HEK293 (cell line): Measurements from ENCODE around the gene AXDND1.
A peak's percentile ranks its signal among the peaks of the same experiment; 100 is the strongest.

Experiments
- CTCF ChIP-seq: fragments of 450-650 bp; formaldehyde crosslinking; IDR thresholded peaks from 2 replicates; pipeline ENCODE4 v1.5.1; 2016; ENCODE audit warnings: missing biosample characterization, missing genetic modification characterization
- GLI4 ChIP-seq: fragments of 450-650 bp; formaldehyde crosslinking; IDR thresholded peaks from 2 replicates; pipeline ENCODE4 v1.5.1; 2016; ENCODE audit warnings: missing biosample characterization, missing genetic modification characterization
- GLIS2 ChIP-seq: fragments of 450-650 bp; formaldehyde crosslinking; IDR thresholded peaks from 2 replicates; pipeline ENCODE4 v1.5.1; 2016; ENCODE audit warnings: missing biosample characterization, missing genetic modification characterization
- PATZ1 ChIP-seq: fragments of 450-650 bp; formaldehyde crosslinking; IDR thresholded peaks from 2 replicates; pipeline ENCODE4 v1.5.1; 2016; ENCODE audit warnings: missing biosample characterization, missing genetic modification characterization
- REPIN1 ChIP-seq: fragments of 450-650 bp; formaldehyde crosslinking; IDR thresholded peaks from 2 replicates; pipeline ENCODE4 v1.5.1; 2017; ENCODE audit warnings: missing biosample characterization, missing genetic modification characterization, low read depth
- ZBTB17 ChIP-seq: fragments of 450-650 bp; formaldehyde crosslinking; IDR thresholded peaks from 2 replicates; pipeline ENCODE4 v1.5.1; 2016; ENCODE audit warnings: missing biosample characterization, missing genetic modification characterization
- ZBTB8A ChIP-seq: fragments of 450-650 bp; formaldehyde crosslinking; IDR thresholded peaks from 2 replicates; pipeline ENCODE4 v1.5.1; 2016; ENCODE audit warnings: missing biosample characterization, missing genetic modification characterization
- ZFHX2 ChIP-seq: fragments of 450-650 bp; formaldehyde crosslinking; conservative IDR thresholded peaks from 2 replicates; pipeline ENCODE4 v1.5.1; 2016; ENCODE audit warnings: missing biosample characterization, missing genetic modification characterization
- ZFP37 ChIP-seq: fragments of 450-650 bp; formaldehyde crosslinking; IDR thresholded peaks from 2 replicates; pipeline ENCODE4 v1.5.1; 2016; ENCODE audit warnings: missing biosample characterization, missing genetic modification characterization
- ZFP69B ChIP-seq: fragments of 450-650 bp; formaldehyde crosslinking; IDR thresholded peaks from 2 replicates; pipeline ENCODE4 v1.5.1; 2016; ENCODE audit warnings: missing biosample characterization, missing genetic modification characterization
- ZNF114 ChIP-seq: fragments of 450-650 bp; formaldehyde crosslinking; IDR thresholded peaks from 2 replicates; pipeline ENCODE4 v1.5.0; 2017; ENCODE audit warnings: missing biosample characterization, missing genetic modification characterization
- ZNF121 ChIP-seq: fragments of 450-650 bp; formaldehyde crosslinking; IDR thresholded peaks from 2 replicates; pipeline ENCODE4 v1.5.1; 2016; ENCODE audit warnings: missing biosample characterization, missing genetic modification characterization
- ZNF423 ChIP-seq: fragments of 450-650 bp; formaldehyde crosslinking; IDR thresholded peaks from 2 replicates; pipeline ENCODE4 v1.5.1; 2016; ENCODE audit warnings: missing biosample characterization, missing genetic modification characterization
- ZNF600 ChIP-seq: fragments of 450-650 bp; formaldehyde crosslinking; IDR thresholded peaks from 2 replicates; pipeline ENCODE4 v1.5.1; 2016; ENCODE audit warnings: missing biosample characterization, missing genetic modification characterization
- ZNF629 ChIP-seq: fragments of 450-650 bp; formaldehyde crosslinking; IDR thresholded peaks from 2 replicates; pipeline ENCODE4 v1.5.1; 2017; ENCODE audit warnings: missing biosample characterization, missing genetic modification characterization
- ZNF660 ChIP-seq: fragments of 450-650 bp; IDR thresholded peaks from 2 replicates; pipeline ENCODE4 v1.5.1; 2018; ENCODE audit warnings: missing biosample characterization, mild to moderate bottlenecking, missing genetic modification characterization
- ZNF670 ChIP-seq: fragments of 450-650 bp; formaldehyde crosslinking; IDR thresholded peaks from 2 replicates; pipeline ENCODE4 v1.5.1; 2016; ENCODE audit warnings: missing biosample characterization, missing genetic modification characterization, low read depth
- ZNF692 ChIP-seq: fragments of 450-650 bp; formaldehyde crosslinking; IDR thresholded peaks from 2 replicates; pipeline ENCODE4 v1.5.1; 2016; ENCODE audit warnings: missing biosample characterization, missing genetic modification characterization
- ZNF785 ChIP-seq: fragments of 450-650 bp; formaldehyde crosslinking; IDR thresholded peaks from 2 replicates; pipeline ENCODE4 v1.5.1; 2016; ENCODE audit warnings: missing biosample characterization, missing genetic modification characterization
- TF ChIP-seq, protein P1 (sequence below): fragments of 450-650 bp; formaldehyde crosslinking; IDR thresholded peaks from 2 replicates; pipeline ENCODE4 v1.5.1; 2016; ENCODE audit warnings: missing biosample characterization, missing genetic modification characterization
- TF ChIP-seq, protein P2 (sequence below): fragments of 450-650 bp; formaldehyde crosslinking; optimal IDR thresholded peaks from 2 replicates; pipeline ENCODE3; 2016; ENCODE audit warnings: missing biosample characterization, mild to moderate bottlenecking, missing genetic modification characterization

The AXDND1 gene

DNA sequence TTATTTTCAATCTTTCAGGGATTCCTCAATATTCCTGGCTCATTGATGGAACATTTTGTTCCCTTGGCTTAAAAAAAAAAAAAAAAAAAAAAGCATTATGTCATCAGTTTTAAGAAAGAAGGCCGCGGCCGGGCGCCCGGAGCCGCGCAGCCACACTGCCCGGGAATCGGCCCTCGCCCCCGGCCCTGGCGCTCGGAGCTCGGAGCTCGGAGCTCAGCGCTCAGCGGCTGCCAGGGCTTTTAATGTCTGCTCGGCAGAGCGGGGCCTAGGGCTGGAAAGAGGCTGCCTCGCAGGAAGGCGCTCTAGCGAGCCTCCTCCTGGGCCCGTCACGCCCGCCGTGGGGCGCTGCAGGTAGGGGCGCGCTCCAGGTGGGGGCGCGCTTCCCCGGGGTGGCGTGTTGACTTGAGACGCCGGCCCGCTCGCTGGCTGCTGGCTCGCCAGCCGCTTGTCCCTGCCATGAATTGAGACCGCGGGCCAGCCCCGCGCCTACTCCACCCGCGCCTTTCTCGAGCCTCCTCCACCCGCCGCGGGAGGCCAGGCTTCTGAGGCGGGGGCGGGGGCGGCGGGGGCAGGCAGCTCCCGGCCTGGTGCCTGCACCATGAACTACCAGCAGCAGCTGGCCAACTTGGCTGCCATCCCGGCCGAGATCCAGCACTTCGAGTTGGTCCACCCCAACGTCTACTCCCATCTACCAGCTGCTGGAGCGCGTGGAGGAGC, 220.5 kb downstream of the AXDND1 start (continued):
- TF ChIP-seq CTCF (tag by site-specific recombination) (peak; percentile 89), ZNF670 (tag by site-specific recombination) (no peak), REPIN1 (tag by site-specific recombination) (no peak), ZBTB8A (tag by site-specific recombination) (peak; percentile 99), ZNF600 (peak; percentile 64; the same call in 1 of the 2 replicates), ZFP37 (tag by site-specific recombination) (peak; percentile 86; the same call in 1 of the 2 replicates), ZBTB17 (tag by site-specific recombination) (peak; percentile 99), ZNF692 (tag by site-specific recombination) (0 out of 2 replicates have a peak, but pooled peaks have one; percentile 65), ZNF660 (tag by site-specific recombination) (peak; percentile 92), PATZ1 (tag by site-specific recombination) (peak; percentile 73), ZFHX2 (tag by site-specific recombination) (peak; percentile 98), GLI4 (no peak), ZNF121 (tag by site-specific recombination) (0 out of 2 replicates have a peak, but pooled peaks have one; percentile 50), GLIS2 (tag by site-specific recombination) (peak; percentile 85), ZNF423 (tag by site-specific recombination) (peak; percentile 70; the same call in 1 of the 2 replicates), ZNF629 (0 out of 2 replicates have a peak, but pooled peaks have one; percentile 29), ZNF114 (tag by site-specific recombination) (no peak), ZNF785 (tag by site-specific recombination) (no peak), ZFP69B (tag by site-specific recombination) (peak; percentile 23; the same call in 1 of the 2 replicates)
- TF ChIP-seq, protein P1, sequence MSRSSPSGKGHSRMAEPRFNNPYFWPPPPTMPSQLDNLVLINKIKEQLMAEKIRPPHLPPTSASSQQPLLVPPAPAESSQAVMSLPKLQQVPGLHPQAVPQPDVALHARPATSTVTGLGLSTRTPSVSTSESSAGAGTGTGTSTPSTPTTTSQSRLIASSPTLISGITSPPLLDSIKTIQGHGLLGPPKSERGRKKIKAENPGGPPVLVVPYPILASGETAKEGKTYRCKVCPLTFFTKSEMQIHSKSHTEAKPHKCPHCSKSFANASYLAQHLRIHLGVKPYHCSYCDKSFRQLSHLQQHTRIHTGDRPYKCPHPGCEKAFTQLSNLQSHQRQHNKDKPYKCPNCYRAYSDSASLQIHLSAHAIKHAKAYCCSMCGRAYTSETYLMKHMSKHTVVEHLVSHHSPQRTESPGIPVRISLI = peak; percentile 76; the same call in 1 of the 2 replicates
- TF ChIP-seq, protein P2, sequence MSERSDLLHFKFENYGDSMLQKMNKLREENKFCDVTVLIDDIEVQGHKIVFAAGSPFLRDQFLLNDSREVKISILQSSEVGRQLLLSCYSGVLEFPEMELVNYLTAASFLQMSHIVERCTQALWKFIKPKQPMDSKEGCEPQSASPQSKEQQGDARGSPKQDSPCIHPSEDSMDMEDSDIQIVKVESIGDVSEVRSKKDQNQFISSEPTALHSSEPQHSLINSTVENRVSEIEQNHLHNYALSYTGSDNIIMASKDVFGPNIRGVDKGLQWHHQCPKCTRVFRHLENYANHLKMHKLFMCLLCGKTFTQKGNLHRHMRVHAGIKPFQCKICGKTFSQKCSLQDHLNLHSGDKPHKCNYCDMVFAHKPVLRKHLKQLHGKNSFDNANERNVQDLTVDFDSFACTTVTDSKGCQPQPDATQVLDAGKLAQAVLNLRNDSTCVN (tag by site-specific recombination) = peak; percentile 86
